ENCODE results near the gene TVP23B.
"Not testable (repeated sequence)": the region's sequence is repeated elsewhere in the genome, so short reads cannot be mapped to it uniquely, and the experiment has no call there.

TVP23B gene

GRCh38 chr17:18816489-18817371 is 35.7 kb downstream of the TVP23B start:
- H3K27me3 ChIP-seq (replicated peaks); H3K36me3 ChIP-seq (replicated peaks); in situ Hi-C loops (cut with HindIII; ENCODE audit: low pct_ligation_motif_present, low sequenced_read_pairs); H3K27ac ChIP-seq; H3K4me3 ChIP-seq (ENCODE audit: low read depth, low read length): not testable (repeated sequence)
- DNase-seq = peak; percentile 75
- peak; percentile 60 for TF ChIP-seq CTCF (IDR thresholded peaks at IDR 0.05; ENCODE audit: low read depth, low read length, missing control alignments)

GRCh38 chr17:18821430-18821829 is 40.4 kb downstream of the TVP23B start:
- H3K27me3 ChIP-seq (replicated peaks); H3K36me3 ChIP-seq (replicated peaks); H3K4me3 ChIP-seq (ENCODE audit: low read depth, low read length); in situ Hi-C loops (cut with HindIII; ENCODE audit: low pct_ligation_motif_present, low sequenced_read_pairs); H3K27ac ChIP-seq: not testable (repeated sequence)
- peak; percentile 24 for DNase-seq

- DNase-seq; H3K4me3 ChIP-seq (ENCODE audit: low read depth, low read length); H3K27me3 ChIP-seq (replicated peaks); in situ Hi-C loops (cut with HindIII; ENCODE audit: low pct_ligation_motif_present, low sequenced_read_pairs); H3K36me3 ChIP-seq (replicated peaks); H3K27ac ChIP-seq: not testable (repeated sequence)
These were observed 46.6 kb downstream of the TVP23B start for GRCh38 chr17:18827613-18828012.

GRCh38 chr17:18848501-18848900 is 67.5 kb downstream of the TVP23B start:
- H3K4me3 ChIP-seq (ENCODE audit: low read depth, low read length) = no peak overlapping the region
- no peaks in the 10 kb centered on the region for H3K36me3 ChIP-seq (replicated peaks)
- in situ Hi-C loops (cut with HindIII; ENCODE audit: low pct_ligation_motif_present, low sequenced_read_pairs) = no loop called here
- no peak for DNase-seq
- no peaks in the 10 kb centered on the region for H3K27me3 ChIP-seq (replicated peaks)
- H3K27ac ChIP-seq = no peak overlapping the region
- no peak for TF ChIP-seq CTCF (IDR thresholded peaks at IDR 0.05; ENCODE audit: low read depth, low read length, missing control alignments)

- H3K27me3 ChIP-seq (replicated peaks) = no peaks in the 10 kb centered on the region
- no peak overlapping the region for H3K27ac ChIP-seq
- H3K4me3 ChIP-seq (ENCODE audit: low read depth, low read length) = no peak overlapping the region
- no peak for DNase-seq
- H3K36me3 ChIP-seq (replicated peaks) = no peaks in the 10 kb centered on the region
- in situ Hi-C loops (cut with HindIII; ENCODE audit: low pct_ligation_motif_present, low sequenced_read_pairs) = loop anchor here (25.0 kb wide), 1 partner anchor 112 kb away; the partner anchor contains the start of gene SLC5A10
- TF ChIP-seq CTCF (IDR thresholded peaks at IDR 0.05; ENCODE audit: low read depth, low read length, missing control alignments) = no peak
These were observed 69.7 kb downstream of the TVP23B start for GRCh38 chr17:18850679-18851078.

GRCh38 chr17:18851201-18851600 is 70.2 kb downstream of the TVP23B start:
- Histone ChIP-seq H3K36me3 (replicated peaks) (no peaks in the 10 kb centered on the region), H3K27me3 (replicated peaks) (no peaks in the 10 kb centered on the region), H3K4me3 (ENCODE audit: low read depth, low read length) (no peak overlapping the region), H3K27ac (no peak overlapping the region)
- no peak for DNase-seq
- in situ Hi-C loops (cut with HindIII; ENCODE audit: low pct_ligation_motif_present, low sequenced_read_pairs) = loop anchor here (25.0 kb wide), 1 partner anchor 111 kb away; the partner anchor contains the start of gene SLC5A10
- no peak for TF ChIP-seq CTCF (IDR thresholded peaks at IDR 0.05; ENCODE audit: low read depth, low read length, missing control alignments)

Measured in brain microvascular endothelial cell (primary cell).